CD4-positive, alpha-beta T cell treated with Interleukin-6 at 100 ng/mL for 8 hours (primary cell): ENCODE measurements around the gene GLCE.
"Not testable (repeated sequence)": the region's sequence is repeated elsewhere in the genome, so short reads cannot be mapped to it uniquely, and the experiment has no call there.

Source experiments
- DNase-seq: peaks from one replicate; pipeline ENCODE4 v3.0.0-alpha.2; 2020; ENCODE audit warnings: mixed read lengths, low spot score

The GLCE gene

GRCh38 chr15:69161079-69161877 is 843 bp downstream of the GLCE start:
- peak; percentile 5 for DNase-seq

- no peak for DNase-seq
Measured at GRCh38 chr15:69161878-69162213, 1.4 kb downstream of the GLCE start.

- no peak for DNase-seq
Measured at GRCh38 chr15:69163141-69163669, 2.8 kb downstream of the GLCE start.

GRCh38 chr15:69164807-69165636 is 4.6 kb downstream of the GLCE start:
- no peak for DNase-seq

- no peak for DNase-seq
Measured at GRCh38 chr15:69165637-69166025, 5.2 kb downstream of the GLCE start.

GRCh38 chr15:69167218-69167846 is 6.9 kb downstream of the GLCE start:
- no peak for DNase-seq

- not testable (repeated sequence) for DNase-seq
Measured at GRCh38 chr15:69168361-69168760, 7.9 kb downstream of the GLCE start.

GRCh38 chr15:69169540-69169939 is 9.1 kb downstream of the GLCE start:
- DNase-seq, result not testable (repeated sequence)

GRCh38 chr15:69170597-69170996 is 10.2 kb downstream of the GLCE start:
- no peak for DNase-seq

GRCh38 chr15:69172847-69173246 is 12.4 kb downstream of the GLCE start:
- DNase-seq, result no peak

- DNase-seq, result no peak
Measured at GRCh38 chr15:69175536-69175935, 15.1 kb downstream of the GLCE start.

GRCh38 chr15:69181424-69181823 is 21.0 kb downstream of the GLCE start:
- DNase-seq, result no peak

- DNase-seq, result no peak
Measured at GRCh38 chr15:69185216-69185615, 24.8 kb downstream of the GLCE start.

GRCh38 chr15:69185706-69186105 is 25.3 kb downstream of the GLCE start:
- DNase-seq, result no peak

- DNase-seq, result no peak
Measured at GRCh38 chr15:69189157-69189556, 28.7 kb downstream of the GLCE start.

- DNase-seq, result no peak
Measured at GRCh38 chr15:69190091-69190490, 29.7 kb downstream of the GLCE start.

- DNase-seq, result no peak
Measured at GRCh38 chr15:69190504-69190903, 30.1 kb downstream of the GLCE start.

GRCh38 chr15:69194025-69194827 is 33.8 kb downstream of the GLCE start:
- DNase-seq, result no peak

GRCh38 chr15:69194854-69195253 is 34.4 kb downstream of the GLCE start:
- DNase-seq, result no peak

- DNase-seq, result no peak
Measured at GRCh38 chr15:69200832-69201745, 40.7 kb downstream of the GLCE start.

GRCh38 chr15:69206079-69206478 is 45.6 kb downstream of the GLCE start:
- no peak for DNase-seq
